ENCODE results near the gene BAIAP2. TPM values are rescaled to one million over a fixed set of nuclear protein-coding genes. Genes with fewer than 3 reads are reported as not detected.

The BAIAP2 gene
- total and polyA plus RNA-seq, 2 donors (not counting 3 experiments of a cell fraction or from before 2014, with no cell fraction given), result 12.3 to 18.6 TPM

GRCh38 chr17:81019563-81020442 lies 15.1 kb upstream of the BAIAP2 start:
- CTCF ChIA-PET, result interaction anchor here (1.5 to 4.4 kb wide), 4 partner anchors 13 to 83 kb away, joined by 4 to 62 read pairs (median 12); no protein-coding TSS in a partner anchor
- Histone ChIP-seq H3K4me1 (ENCODE audit: control insufficient read depth, extremely low read depth, insufficient read depth, low read length) (peaks cover 12% of the 10 kb centered on the region), H3K9me1 (replicated peaks; ENCODE audit: control insufficient read depth, extremely low read depth, insufficient read depth, low read length) (no peaks in the 10 kb centered on the region), H3K27me3 (ENCODE audit: control insufficient read depth in 2 of 2, insufficient read depth in 2 of 2, low read length in 2 of 2) (no peaks in the 10 kb centered on the region), H3K79me2 (ENCODE audit: control insufficient read depth, insufficient read depth, low read length) (no peaks in the 10 kb centered on the region), H3K36me3 (ENCODE audit: control insufficient read depth in 2 of 2, extremely low read depth in 1 of 2, insufficient read depth in 2 of 2, low read length in 2 of 2) (no peaks in the 10 kb centered on the region), H3K27ac (ENCODE audit: insufficient read depth, low read depth, low read length) (no peak overlapping the region), H3K4me2 (ENCODE audit: insufficient read depth, low read length) (no peak overlapping the region), H2AFZ (ENCODE audit: low read depth, low read length) (no peak overlapping the region), H3K9me3 (replicated peaks; ENCODE audit: control insufficient read depth, insufficient read depth, low read length) (no peaks in the 10 kb centered on the region), H4K20me1 (replicated peaks; ENCODE audit: control insufficient read depth, extremely low read depth, insufficient read depth, low read length) (no peaks in the 10 kb centered on the region), H3K9ac (replicated peaks; ENCODE audit: extremely low read depth, insufficient read depth, low read length) (no peak overlapping the region), H3K4me3 (replicated peaks in 1 of 3; ENCODE audit: insufficient read depth in 1 of 3, low read depth in 1 of 3, low read length in 3 of 3) (no peak overlapping the region)
- dilution Hi-C loops (cut with MboI; ENCODE audit: extremely low pct_ligation_motif_present, low sequenced_read_pairs) (no loop called here), intact Hi-C loops (cut with micrococcal nuclease) (no loop called here)
- no peak for FAIRE-seq
- no TSS peak for BruUV-seq (replicated peaks)
- POLR2A ChIA-PET, result no interaction called here
- no peak for TF ChIP-seq CTCF (IDR thresholded peaks at IDR 0.05; ENCODE audit: extremely low read depth in 1 of 2, insufficient read depth in 1 of 2, low read depth in 1 of 2, low read length in 2 of 2)
- TF ChIP-seq POLR2A (IDR thresholded peaks at IDR 0.05; ENCODE audit: low read depth, low read length), result no peak
- no peak for TF ChIP-seq FOS (IDR thresholded peaks at IDR 0.05; ENCODE audit: borderline replicate concordance, insufficient read depth, low read length)
- TF ChIP-seq EZH2 (IDR thresholded peaks at IDR 0.05; ENCODE audit: borderline replicate concordance, low read depth, low read length, severe bottlenecking), result no peak
- no peak for TF ChIP-seq MYC (IDR thresholded peaks at IDR 0.05; ENCODE audit: low read depth, low read length)
- no peak for TF ChIP-seq MAX (IDR thresholded peaks at IDR 0.05; ENCODE audit: insufficient read depth, insufficient read length)
- TF ChIP-seq GATA2 (IDR thresholded peaks at IDR 0.05; ENCODE audit: insufficient read depth, insufficient read length, low read depth, low read length), result no peak
- TF ChIP-seq POLR2AphosphoS5 (IDR thresholded peaks at IDR 0.05; ENCODE audit: insufficient read depth, low read depth, low read length), result no peak
- TF ChIP-seq JUN (IDR thresholded peaks at IDR 0.05; ENCODE audit: borderline replicate concordance, insufficient read depth, insufficient read length, low read depth), result no peak
- DNase-seq (ENCODE audit: low read depth, low spot score), result no peak

Measured in endothelial cell of umbilical vein (primary cell).